Measurements from ENCODE around the gene NLGN4Y. TPM values are rescaled to one million over a fixed set of nuclear protein-coding genes. Genes with fewer than 3 reads are reported as not detected.

Gene NLGN4Y
- polyA plus RNA-seq, 1 of the 3 experiments (the other 2 are of a cell fraction), result not detected

DNA sequence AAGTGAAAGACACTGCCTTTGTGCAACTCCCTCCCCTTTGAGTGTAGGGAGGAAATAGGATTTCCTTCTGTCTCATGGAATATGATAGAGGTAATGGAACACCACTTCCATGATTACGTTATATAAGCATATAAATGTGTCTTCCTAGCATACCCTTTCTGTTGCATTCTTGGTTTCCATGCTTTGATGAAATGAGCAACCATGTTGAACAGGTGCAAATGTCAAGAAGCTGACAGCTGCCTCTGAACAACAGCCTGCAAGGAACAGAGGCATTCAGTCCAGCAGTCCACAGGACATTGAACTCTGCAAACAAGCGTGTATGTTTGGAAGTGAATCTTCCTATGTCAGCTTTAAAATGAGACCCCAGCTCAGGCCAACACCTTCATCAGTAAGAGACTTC lies 117.5 kb downstream of the NLGN4Y start:
- H3K9me2 ChIP-seq, result no peaks in the 10 kb centered on the region
- no peak for TF ChIP-seq JUND (IDR thresholded peaks at IDR 0.05)
- TF ChIP-seq POLR2AphosphoS5 (IDR thresholded peaks at IDR 0.05; ENCODE audit: low read depth, low read length), result no peak
- no peak for TF ChIP-seq MEF2A (IDR thresholded peaks at IDR 0.05; ENCODE audit: borderline replicate concordance, low read depth)
- TF ChIP-seq RAD21 (IDR thresholded peaks at IDR 0.05; ENCODE audit: low read length), result no peak
- TF ChIP-seq SMC3 (IDR thresholded peaks at IDR 0.05; ENCODE audit: low read depth, low read length), result no peak
- TF ChIP-seq MXI1 (IDR thresholded peaks at IDR 0.05; ENCODE audit: low read depth, low read length), result no peak
- TF ChIP-seq FOXJ3 (CRISPR knock-in tag; IDR thresholded peaks at IDR 0.05), result no peak
- TF ChIP-seq RCOR1 (IDR thresholded peaks at IDR 0.05; ENCODE audit: low read length), result no peak
- TF ChIP-seq, protein P1, sequence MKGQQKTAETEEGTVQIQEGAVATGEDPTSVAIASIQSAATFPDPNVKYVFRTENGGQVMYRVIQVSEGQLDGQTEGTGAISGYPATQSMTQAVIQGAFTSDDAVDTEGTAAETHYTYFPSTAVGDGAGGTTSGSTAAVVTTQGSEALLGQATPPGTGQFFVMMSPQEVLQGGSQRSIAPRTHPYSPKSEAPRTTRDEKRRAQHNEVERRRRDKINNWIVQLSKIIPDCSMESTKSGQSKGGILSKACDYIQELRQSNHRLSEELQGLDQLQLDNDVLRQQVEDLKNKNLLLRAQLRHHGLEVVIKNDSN (IDR thresholded peaks at IDR 0.05; ENCODE audit: borderline replicate concordance, low read depth), result no peak
- TF ChIP-seq FOXM1 (IDR thresholded peaks at IDR 0.05; ENCODE audit: low read depth), result no peak
- no peaks in the 10 kb centered on the region for H3K79me2 ChIP-seq (ENCODE audit: insufficient read depth)
- no peaks in the 10 kb centered on the region for H3K27me3 ChIP-seq (ENCODE audit: insufficient read depth)
- POLR2A ChIA-PET, result no interaction called here
- H3K27ac ChIP-seq (ENCODE audit: low read depth in 2 of 2, low read length in 1 of 2), result no peak overlapping the region
- H4K20me1 ChIP-seq (ENCODE audit: insufficient read depth), result no peaks in the 10 kb centered on the region
- no peaks in the 10 kb centered on the region for H3K4me1 ChIP-seq (ENCODE audit: control insufficient read depth in 1 of 2, insufficient read depth in 2 of 2, low read depth in 1 of 2, low read length in 1 of 2)
- no CpG with 5 or more reads among the region's 2 CpGs for WGBS (ENCODE audit: low lambda C conversion rate)
- DNase-seq, result no peak
- no peak overlapping the region for H3K9ac ChIP-seq
- H3K4me3 ChIP-seq (ENCODE audit: low read depth in 2 of 2, low read length in 1 of 2), result no peak overlapping the region
- H3K4me2 ChIP-seq, result no peak overlapping the region
- no peaks in the 10 kb centered on the region for H3F3A ChIP-seq (replicated peaks; ENCODE audit: insufficient read depth)
- H3K9me3 ChIP-seq, result no peaks in the 10 kb centered on the region
- CTCF ChIA-PET, result no interaction called here
- no peak overlapping the region for H2AFZ ChIP-seq (ENCODE audit: low read depth)
- H3K36me3 ChIP-seq (replicated peaks in 1 of 2; ENCODE audit: control insufficient read depth in 1 of 2, insufficient read depth in 2 of 2, low read length in 1 of 2), result no peaks in the 10 kb centered on the region

GRCh38 chrY:14644157-14644952 lies 120.0 kb downstream of the NLGN4Y start:
- no peaks in the 10 kb centered on the region for H3K27me3 ChIP-seq (ENCODE audit: insufficient read depth)
- H4K20me1 ChIP-seq (ENCODE audit: insufficient read depth), result no peaks in the 10 kb centered on the region
- WGBS (ENCODE audit: low lambda C conversion rate), result no CpG with 5 or more reads among the region's 6 CpGs
- H3K4me1 ChIP-seq (ENCODE audit: control insufficient read depth in 1 of 2, insufficient read depth in 2 of 2, low read depth in 1 of 2, low read length in 1 of 2), result no peaks in the 10 kb centered on the region
- H3K4me3 ChIP-seq (ENCODE audit: low read depth in 2 of 2, low read length in 1 of 2), result no peak overlapping the region
- H3K4me2 ChIP-seq, result no peak overlapping the region
- H3F3A ChIP-seq (replicated peaks; ENCODE audit: insufficient read depth), result no peaks in the 10 kb centered on the region
- TF ChIP-seq EP300 (IDR thresholded peaks at IDR 0.05; ENCODE audit: borderline replicate concordance in 1 of 2, low read depth in 1 of 2, low read length in 1 of 2) (no peak), TEAD4 (IDR thresholded peaks at IDR 0.05; ENCODE audit: borderline replicate concordance, insufficient read depth) (no peak), RAD21 (IDR thresholded peaks at IDR 0.05; ENCODE audit: low read length) (no peak)
- TF ChIP-seq, protein P2, sequence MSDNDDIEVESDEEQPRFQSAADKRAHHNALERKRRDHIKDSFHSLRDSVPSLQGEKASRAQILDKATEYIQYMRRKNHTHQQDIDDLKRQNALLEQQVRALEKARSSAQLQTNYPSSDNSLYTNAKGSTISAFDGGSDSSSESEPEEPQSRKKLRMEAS (IDR thresholded peaks at IDR 0.05; ENCODE audit: low read depth), result no peak
- no peak for DNase-seq
- H2AFZ ChIP-seq (ENCODE audit: low read depth), result no peak overlapping the region
- CTCF ChIA-PET, result no interaction called here
- POLR2A ChIA-PET, result no interaction called here
- no peaks in the 10 kb centered on the region for H3K9me3 ChIP-seq
- H3K27ac ChIP-seq (ENCODE audit: low read depth in 2 of 2, low read length in 1 of 2), result no peak overlapping the region
- H3K9me2 ChIP-seq, result no peaks in the 10 kb centered on the region
- H3K36me3 ChIP-seq (replicated peaks in 1 of 2; ENCODE audit: control insufficient read depth in 1 of 2, insufficient read depth in 2 of 2, low read length in 1 of 2), result no peaks in the 10 kb centered on the region
- no peak overlapping the region for H3K9ac ChIP-seq
- no peaks in the 10 kb centered on the region for H3K79me2 ChIP-seq (ENCODE audit: insufficient read depth)
